Adrenal gland (tissue), 12 donors: Measurements from ENCODE around the gene PRG2. TPM values are rescaled to one million over a fixed set of nuclear protein-coding genes. Genes with fewer than 3 reads are reported as not detected.

ENCODE experiments used
- DNase-seq, 7 donors: peaks; one replicate each; pipeline ENCODE4 v3.0.0-alpha.2; 2019 to 2020
- H3K27ac ChIP-seq, 5 donors: fragments of 200-600 bp; sonication (generic) in 4 of 5; 1 replicate in 3 of 5; 2 replicates in 2 of 5; pipeline versions ENCODE4 v1.5.1 to v1.8.0; 2016 to 2020; ENCODE audit warnings: mild to moderate bottlenecking in 1 of 5
- H3K27me3 ChIP-seq: fragments of 200-600 bp; 2 replicates; pipeline ENCODE4 v1.8.0; 2021
- H3K36me3 ChIP-seq, 2 donors: fragments of 200-600 bp; replicated peaks in 1 of 2; 1 replicate in 1 of 2; 2 replicates in 1 of 2; pipeline versions ENCODE4 v1.5.1 to v1.8.0; 2018 to 2022
- H3K4me1 ChIP-seq, 2 donors: fragments of 200-600 bp; replicated peaks in 1 of 2; 1 replicate in 1 of 2; 2 replicates in 1 of 2; pipeline versions ENCODE4 v1.5.1 to v1.8.0; 2018 to 2021
- H3K4me3 ChIP-seq, 4 donors: fragments of 200-600 bp; sonication (generic) in 3 of 4; one replicate each; pipeline ENCODE4 v1.5.1; 2016 to 2018
- H3K9me3 ChIP-seq, 3 donors: fragments of 200-600 bp; sonication (generic) in 1 of 3; replicated peaks in 1 of 3; 1 replicate in 2 of 3; 2 replicates in 1 of 3; pipeline versions ENCODE4 v1.5.1 to v1.8.0; 2016 to 2021
- POLR2A ChIP-seq, 2 donors: fragments of 450-650 bp; IDR thresholded peaks; one replicate each; pipeline ENCODE4 v1.6.1; 2017; ENCODE audit warnings: antibody characterized with exemption in 2 of 2, mild to moderate bottlenecking in 2 of 2, moderate library complexity in 1 of 2
- WGBS, 4 donors: extraction: QIAGEN DNeasy Blood & Tissue Kit in 2 of 4; methylation state at CpG; one replicate each; pipeline versions ENCODE4 v1.1.5 to v1.1.7; 2013 to 2017; 5-methylcytosine and 5-hydroxymethylcytosine counted together
- intact Hi-C, 2 donors: fragments of 100-400 bp; cut with DNase I; formaldehyde crosslinking; loops; one replicate each; pipeline versions ENCODE4 v1.14.1 to v1.15.0; 2022 to 2023
- polyA plus RNA-seq, 3 donors: library from polyadenylated mRNA; stranded (reverse); fragments of 200-250 nt in 2 of 3; fragments of 350-450 nt in 1 of 3; fragmentation: Illumina TruSeq in 1 of 3; extraction: RNeasy Lipid Tissue Mini Kit (QIAGEN cat#74804) in 1 of 3; gene quantifications; one replicate each; pipeline ENCODE4 v1.2.3, GENCODE V29; 2013 to 2014
- total RNA-seq, 9 donors: library from RNA; depleted of rRNA in 4 of 9; stranded (reverse); fragments of >200 nt in 4 of 9; fragments of 120-200 nt in 1 of 9; fragmentation: NEBNext Ultra II Directional in 1 of 9; extraction: Animal tissue kit (Norgen Biotek cat#: 25700) in 1 of 9; gene quantifications; one replicate each; pipeline versions ENCODE4 v1.1.0 to v1.2.4, GENCODE V29; 2013 to 2023
- TF ChIP-seq, protein P1 (sequence below), 6 experiments: fragments of 450-650 bp in 4 of 6; fragments of 200-600 bp in 2 of 6; sonication (generic) in 1 of 6; IDR thresholded peaks; 1 replicate in 5 of 6; 2 replicates in 1 of 6; pipeline versions ENCODE4 v1.5.1 to v1.8.0; 2016 to 2021; ENCODE audit warnings: antibody characterized with exemption in 6 of 6, mild to moderate bottlenecking in 2 of 6, moderate library complexity in 1 of 6
- donor health status: healthy with polysubstance abuse.
- donor health status: Bipolar disorder and iron deficiency.
- donor health status: DM: yes; HTN: yes; CAD: no.
- donor health status: DM: no; HTN: no; CAD: no.
- donor health status: DM: no; HTN: no; CAD: no.
- donor health status: DM: yes; HTN: yes; CAD: no.

The PRG2 gene
- total and polyA plus RNA-seq, 12 donors, result 0.24 to 0.97 (median 0.27) TPM; not detected in 8

DNA sequence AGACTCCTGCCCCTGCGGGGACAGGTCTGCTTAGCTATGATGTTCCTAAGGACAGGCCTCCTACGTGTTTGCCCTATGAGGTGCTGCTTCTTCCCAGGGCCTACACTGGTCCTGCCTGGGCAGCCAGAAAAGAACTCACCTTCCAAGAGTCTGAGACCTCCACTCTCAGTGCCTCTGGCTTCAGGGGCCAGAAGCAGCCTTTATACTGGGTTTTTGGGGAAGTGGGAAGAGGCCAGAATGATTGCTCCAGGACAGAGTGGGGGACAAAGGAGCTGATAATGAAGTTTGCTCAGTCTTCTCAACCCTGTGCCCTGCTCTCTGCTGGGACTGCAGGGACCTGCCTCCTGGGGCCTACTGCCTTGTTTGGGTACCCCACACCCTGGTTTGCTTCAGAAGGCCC lies 9.5 kb downstream of the PRG2 start, which contains the start of gene PRG3:
TSS of gene PRG3 (minus strand) at position 176 of the 400 bp plus-strand sequence. CDS start 442 bp downstream, outside the sequence.
- 72 to 82% (median 74%) methylated on average over 2 of the region's 2 CpGs; no CpG with 5 or more reads in 1 of the 4 donors for WGBS, 4 donors
- TF ChIP-seq, protein P1, sequence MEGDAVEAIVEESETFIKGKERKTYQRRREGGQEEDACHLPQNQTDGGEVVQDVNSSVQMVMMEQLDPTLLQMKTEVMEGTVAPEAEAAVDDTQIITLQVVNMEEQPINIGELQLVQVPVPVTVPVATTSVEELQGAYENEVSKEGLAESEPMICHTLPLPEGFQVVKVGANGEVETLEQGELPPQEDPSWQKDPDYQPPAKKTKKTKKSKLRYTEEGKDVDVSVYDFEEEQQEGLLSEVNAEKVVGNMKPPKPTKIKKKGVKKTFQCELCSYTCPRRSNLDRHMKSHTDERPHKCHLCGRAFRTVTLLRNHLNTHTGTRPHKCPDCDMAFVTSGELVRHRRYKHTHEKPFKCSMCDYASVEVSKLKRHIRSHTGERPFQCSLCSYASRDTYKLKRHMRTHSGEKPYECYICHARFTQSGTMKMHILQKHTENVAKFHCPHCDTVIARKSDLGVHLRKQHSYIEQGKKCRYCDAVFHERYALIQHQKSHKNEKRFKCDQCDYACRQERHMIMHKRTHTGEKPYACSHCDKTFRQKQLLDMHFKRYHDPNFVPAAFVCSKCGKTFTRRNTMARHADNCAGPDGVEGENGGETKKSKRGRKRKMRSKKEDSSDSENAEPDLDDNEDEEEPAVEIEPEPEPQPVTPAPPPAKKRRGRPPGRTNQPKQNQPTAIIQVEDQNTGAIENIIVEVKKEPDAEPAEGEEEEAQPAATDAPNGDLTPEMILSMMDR (IDR thresholded peaks at IDR 0.05), result no peak
- no peak for TF ChIP-seq POLR2A (IDR thresholded peaks at IDR 0.05)

DNA sequence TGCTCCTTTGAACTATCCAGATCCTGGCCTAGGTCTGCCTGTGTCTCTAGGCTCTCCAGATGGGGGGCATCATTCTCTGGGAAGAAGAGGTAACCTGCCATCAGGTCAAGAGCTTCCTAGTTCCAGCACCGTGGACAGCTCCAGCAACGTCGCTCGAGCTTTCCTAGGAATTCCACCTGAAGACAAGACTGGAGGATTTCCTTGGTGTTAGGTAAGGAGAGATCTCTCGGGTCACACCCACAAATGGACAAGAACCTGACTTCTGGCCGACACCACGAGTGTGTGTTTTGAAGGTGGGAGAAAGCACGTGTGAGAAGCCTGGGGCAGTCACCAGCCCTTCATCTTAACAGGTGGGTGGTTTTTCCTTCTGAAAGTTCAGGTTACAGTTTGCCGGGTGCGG lies 10.7 kb downstream of the PRG2 start:
- DNase-seq, result peak in 1 of 7 donors; percentile 5
- no peaks in the 10 kb centered on the region for H3K4me1 ChIP-seq
- H3K27ac ChIP-seq, result no peak overlapping the region
- no peaks in the 10 kb centered on the region for H3K9me3 ChIP-seq
- H3K4me3 ChIP-seq, result no peak overlapping the region
- no peaks in the 10 kb centered on the region for H3K36me3 ChIP-seq
- 26 to 35% (median 27%) methylated on average over 6 to 10 of the region's 10 CpGs for WGBS, 4 donors
- no peak for TF ChIP-seq POLR2A (IDR thresholded peaks at IDR 0.05)
- TF ChIP-seq, protein P1 (IDR thresholded peaks at IDR 0.05), result no peak
- H3K27me3 ChIP-seq, result no peaks in the 10 kb centered on the region
- intact Hi-C loops, result no loop called here

More for the DNA sequence above, 9.5 kb downstream of the PRG2 start, which contains the start of gene PRG3:
- Histone ChIP-seq H3K4me3 (no peak within 1 kb of the TSS), H3K4me1 (no peaks in the 10 kb centered on the region), H3K27ac (no peak within 1 kb of the TSS), H3K36me3 (no peaks in the 10 kb centered on the region), H3K27me3 (no peaks in the 10 kb centered on the region), H3K9me3 (no peaks in the 10 kb centered on the region)
- no peak for DNase-seq
- intact Hi-C loops, result no loop called here

DNA sequence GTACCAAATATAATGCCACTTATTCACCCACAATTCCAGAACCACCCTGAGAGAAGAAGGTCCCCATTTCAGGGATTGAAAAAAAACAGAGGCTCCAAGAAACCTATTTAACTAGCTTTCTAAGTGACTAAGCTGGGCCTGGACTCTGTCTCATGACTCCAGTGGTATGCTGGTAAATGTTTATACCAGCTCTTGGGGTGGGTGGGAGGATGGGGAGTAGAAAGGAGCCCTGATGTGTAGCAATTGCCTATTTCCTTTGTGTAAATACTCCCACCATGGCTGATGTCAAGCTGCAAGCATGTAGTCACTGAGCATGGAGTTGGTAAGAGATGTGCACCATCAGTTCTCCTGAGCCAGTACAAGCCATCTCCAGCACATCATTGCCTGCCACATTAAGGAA lies 12.3 kb downstream of the PRG2 start:
- no peak for DNase-seq
- H3K4me1 ChIP-seq, result no peaks in the 10 kb centered on the region
- intact Hi-C loops, result no loop called here
- H3K27ac ChIP-seq, result no peak overlapping the region
- H3K4me3 ChIP-seq, result no peak overlapping the region
- no peaks in the 10 kb centered on the region for H3K27me3 ChIP-seq
- H3K36me3 ChIP-seq, result no peaks in the 10 kb centered on the region
- no peaks in the 10 kb centered on the region for H3K9me3 ChIP-seq
- TF ChIP-seq, protein P1 (IDR thresholded peaks at IDR 0.05), result no peak
- TF ChIP-seq POLR2A (IDR thresholded peaks at IDR 0.05), result no peak

DNA sequence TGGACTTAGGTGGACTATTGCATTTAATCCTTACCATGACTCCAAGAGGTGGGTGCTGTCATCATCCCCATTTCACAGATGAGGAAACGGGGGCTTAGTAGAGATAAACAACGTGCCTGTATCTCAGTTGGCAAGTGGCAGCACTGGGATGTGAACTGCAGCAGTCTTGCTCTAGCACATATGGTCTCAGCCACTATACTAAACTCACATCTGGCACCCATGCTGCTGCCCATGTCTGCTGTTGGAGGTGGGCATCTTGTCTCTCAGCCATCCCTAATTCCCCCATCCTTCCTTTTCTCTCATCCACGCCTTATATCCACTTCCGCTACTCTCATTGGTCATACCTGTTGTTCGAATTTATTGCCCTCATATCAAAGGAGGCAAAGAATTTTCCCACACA lies 13.3 kb downstream of the PRG2 start:
- no peak for TF ChIP-seq POLR2A (IDR thresholded peaks at IDR 0.05)
- TF ChIP-seq, protein P1 (IDR thresholded peaks at IDR 0.05), result no peak
- WGBS, 4 donors, result 51 to 61% (median 57%) methylated on average over 3 to 5 of the region's 5 CpGs
- intact Hi-C loops, result no loop called here

More for the DNA sequence above, 13.3 kb downstream of the PRG2 start:
- H3K36me3 ChIP-seq, result no peaks in the 10 kb centered on the region
- no peaks in the 10 kb centered on the region for H3K27me3 ChIP-seq
- no peak for DNase-seq
- H3K9me3 ChIP-seq, result no peaks in the 10 kb centered on the region
- H3K4me3 ChIP-seq, result no peak overlapping the region
- H3K27ac ChIP-seq, result no peak overlapping the region
- no peaks in the 10 kb centered on the region for H3K4me1 ChIP-seq
